ENCODE data around the gene SMYD3.

DNA sequence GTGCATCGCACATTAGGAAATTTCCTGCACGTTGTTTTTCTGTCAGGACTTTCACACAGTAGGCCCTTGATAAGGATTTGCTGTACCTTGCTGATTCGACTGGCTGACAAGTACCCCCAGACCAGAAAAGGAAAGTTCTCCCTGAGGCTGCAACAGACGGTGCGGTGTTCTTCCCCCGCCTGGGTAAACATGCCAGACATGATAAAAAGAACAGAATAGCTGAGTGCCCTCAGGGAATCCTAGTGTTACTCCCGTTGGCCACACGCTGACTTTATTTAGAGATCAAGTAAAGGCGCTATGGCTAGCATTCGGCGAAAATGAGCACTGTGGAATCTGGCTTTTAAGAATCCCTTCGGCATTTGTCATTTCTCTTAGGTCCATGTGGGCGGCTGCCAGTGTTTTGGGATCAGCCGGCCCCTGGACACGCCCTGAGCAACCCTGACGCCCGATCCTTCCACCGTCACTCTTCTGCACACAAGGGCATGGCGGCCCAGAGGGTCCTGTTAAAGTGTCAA lies 744.6 kb downstream of the SMYD3 start:
- no peak for TF ChIP-seq ZNF24 (IDR thresholded peaks at IDR 0.05)
- TF ChIP-seq POLR2A (IDR thresholded peaks at IDR 0.05; ENCODE audit: low read depth, low read length): no peak
- TF ChIP-seq, protein P1, sequence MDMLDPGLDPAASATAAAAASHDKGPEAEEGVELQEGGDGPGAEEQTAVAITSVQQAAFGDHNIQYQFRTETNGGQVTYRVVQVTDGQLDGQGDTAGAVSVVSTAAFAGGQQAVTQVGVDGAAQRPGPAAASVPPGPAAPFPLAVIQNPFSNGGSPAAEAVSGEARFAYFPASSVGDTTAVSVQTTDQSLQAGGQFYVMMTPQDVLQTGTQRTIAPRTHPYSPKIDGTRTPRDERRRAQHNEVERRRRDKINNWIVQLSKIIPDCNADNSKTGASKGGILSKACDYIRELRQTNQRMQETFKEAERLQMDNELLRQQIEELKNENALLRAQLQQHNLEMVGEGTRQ (IDR thresholded peaks at IDR 0.05; ENCODE audit: borderline replicate concordance, low read depth, low read length): no peak
- TF ChIP-seq, protein P2, sequence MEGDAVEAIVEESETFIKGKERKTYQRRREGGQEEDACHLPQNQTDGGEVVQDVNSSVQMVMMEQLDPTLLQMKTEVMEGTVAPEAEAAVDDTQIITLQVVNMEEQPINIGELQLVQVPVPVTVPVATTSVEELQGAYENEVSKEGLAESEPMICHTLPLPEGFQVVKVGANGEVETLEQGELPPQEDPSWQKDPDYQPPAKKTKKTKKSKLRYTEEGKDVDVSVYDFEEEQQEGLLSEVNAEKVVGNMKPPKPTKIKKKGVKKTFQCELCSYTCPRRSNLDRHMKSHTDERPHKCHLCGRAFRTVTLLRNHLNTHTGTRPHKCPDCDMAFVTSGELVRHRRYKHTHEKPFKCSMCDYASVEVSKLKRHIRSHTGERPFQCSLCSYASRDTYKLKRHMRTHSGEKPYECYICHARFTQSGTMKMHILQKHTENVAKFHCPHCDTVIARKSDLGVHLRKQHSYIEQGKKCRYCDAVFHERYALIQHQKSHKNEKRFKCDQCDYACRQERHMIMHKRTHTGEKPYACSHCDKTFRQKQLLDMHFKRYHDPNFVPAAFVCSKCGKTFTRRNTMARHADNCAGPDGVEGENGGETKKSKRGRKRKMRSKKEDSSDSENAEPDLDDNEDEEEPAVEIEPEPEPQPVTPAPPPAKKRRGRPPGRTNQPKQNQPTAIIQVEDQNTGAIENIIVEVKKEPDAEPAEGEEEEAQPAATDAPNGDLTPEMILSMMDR (IDR thresholded peaks at IDR 0.05 in 2 of 3, conservative IDR thresholded peaks at IDR 0.05 in 1 of 3; ENCODE audit: control insufficient read depth in 2 of 3, extremely low read depth in 1 of 3, insufficient read depth in 1 of 3, low read depth in 3 of 3, low read length in 3 of 3): no peak
